Stimulated activated CD8-positive, alpha-beta memory T cell treated with anti-CD3 and anti-CD28 coated beads, Interleukin-15, amount 100 ng/mL, for 1 hour (primary cell): Measurements from ENCODE around the gene VPS39.

Experiments
- DNase-seq: peaks from one replicate; pipeline ENCODE4 v3.0.0-alpha.2; 2020; ENCODE audit warnings: low read depth

VPS39 gene

GRCh38 chr15:42198516-42198915 is 9.6 kb downstream of the VPS39 start:
- no peak for DNase-seq

- DNase-seq, result no peak
These were observed 13.6 kb downstream of the VPS39 start for GRCh38 chr15:42194513-42194912.

- DNase-seq, result no peak
These were observed 14.7 kb downstream of the VPS39 start for GRCh38 chr15:42193383-42193782.

- no peak for DNase-seq
These were observed 16.3 kb downstream of the VPS39 start for GRCh38 chr15:42191610-42192346.

- no peak for DNase-seq
These were observed 17.7 kb downstream of the VPS39 start for GRCh38 chr15:42190370-42190769.

GRCh38 chr15:42185801-42186200 is 22.3 kb downstream of the VPS39 start:
- DNase-seq, result no peak

GRCh38 chr15:42184736-42185135 is 23.4 kb downstream of the VPS39 start:
- no peak for DNase-seq

GRCh38 chr15:42184296-42184695 is 23.8 kb downstream of the VPS39 start:
- DNase-seq, result no peak

- no peak for DNase-seq
These were observed 25.1 kb downstream of the VPS39 start for GRCh38 chr15:42182961-42183360.

GRCh38 chr15:42182328-42182886 is 25.7 kb downstream of the VPS39 start:
- DNase-seq, result no peak

GRCh38 chr15:42178056-42178455 is 30.0 kb downstream of the VPS39 start:
- DNase-seq, result no peak

GRCh38 chr15:42175671-42176070 is 32.4 kb downstream of the VPS39 start:
- DNase-seq, result no peak

GRCh38 chr15:42172475-42172874 is 35.6 kb downstream of the VPS39 start:
- DNase-seq, result no peak

GRCh38 chr15:42171795-42172194 is 36.3 kb downstream of the VPS39 start:
- no peak for DNase-seq

- DNase-seq, result no peak
These were observed 37.0 kb downstream of the VPS39 start for GRCh38 chr15:42171122-42171521.

GRCh38 chr15:42166225-42166940 is 41.7 kb downstream of the VPS39 start:
- DNase-seq, result no peak

GRCh38 chr15:42165106-42165505 is 43.0 kb downstream of the VPS39 start:
- DNase-seq, result no peak

- DNase-seq, result no peak
These were observed 44.1 kb downstream of the VPS39 start for GRCh38 chr15:42163947-42164550.

- no peak for DNase-seq
These were observed 44.8 kb downstream of the VPS39 start for GRCh38 chr15:42163291-42163690.

- no peak for DNase-seq
These were observed 48.0 kb downstream of the VPS39 start for GRCh38 chr15:42160136-42160535.

- DNase-seq, result no peak
These were observed 48.6 kb downstream of the VPS39 start for GRCh38 chr15:42159381-42160015.

GRCh38 chr15:42158941-42159340 is 49.2 kb downstream of the VPS39 start:
- no peak for DNase-seq
